ENCODE results near the gene DUSP16. TPM values are rescaled to one million over a fixed set of nuclear protein-coding genes. Genes with fewer than 3 reads are reported as not detected.
"Not testable (repeated sequence)": the region's sequence is repeated elsewhere in the genome, so short reads cannot be mapped to it uniquely, and the experiment has no call there.

Gene DUSP16
- total RNA-seq, 1 experiment from 2014 or later, result 63.9 TPM

DNA sequence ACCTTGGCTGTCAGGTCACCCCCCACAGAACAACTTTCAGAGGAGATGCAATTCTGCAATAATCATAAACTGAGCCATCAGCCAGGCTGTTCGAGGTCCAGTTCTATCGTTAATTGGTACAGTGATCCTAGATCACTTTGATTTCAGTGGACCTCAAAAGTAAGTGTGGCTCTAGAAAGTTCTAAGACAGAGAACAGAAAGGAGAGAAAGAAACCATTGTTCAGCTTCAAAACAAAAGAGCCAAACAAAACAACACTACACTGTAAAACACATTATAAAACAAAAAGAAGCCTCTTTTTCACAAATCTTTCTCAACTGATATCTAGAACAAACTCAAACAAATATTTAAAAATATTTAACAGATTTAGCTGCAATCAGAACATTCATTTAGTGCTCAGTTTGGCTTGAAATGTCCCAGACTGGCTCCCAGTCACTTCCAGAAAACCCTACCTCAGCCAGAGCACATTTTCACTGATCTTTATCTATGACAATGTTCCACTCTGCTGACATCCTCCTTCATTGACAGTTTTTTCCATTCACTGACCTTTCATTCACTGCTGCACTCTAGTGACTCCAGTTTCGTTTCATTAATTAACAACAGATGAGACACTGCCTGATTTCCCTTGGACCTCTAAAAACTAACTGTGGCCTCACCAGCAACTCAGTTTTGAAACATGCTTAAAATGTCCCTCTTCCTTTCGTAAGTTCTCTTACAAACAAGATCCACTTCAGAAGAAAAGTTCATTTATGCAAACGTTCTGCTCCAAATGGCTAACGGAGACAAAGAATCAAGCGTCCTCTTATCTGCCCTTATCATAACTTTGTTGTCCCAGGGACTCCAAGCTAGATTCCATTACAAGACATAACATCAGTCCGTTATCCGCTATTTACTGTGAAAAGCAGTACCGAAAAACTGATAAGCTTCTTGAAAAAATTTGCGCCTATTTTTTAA, 56.8 kb downstream of the DUSP16 start:
- Mint-ChIP-seq H3K9me3 (ENCODE audit: unreplicated experiment) (no peaks in the 10 kb centered on the region), H3K27me3 (ENCODE audit: insufficient read depth, unreplicated experiment) (no peaks in the 10 kb centered on the region), H3K4me1 (ENCODE audit: low read depth, unreplicated experiment) (peaks cover 40% of the 10 kb centered on the region), H3K27ac (ENCODE audit: unreplicated experiment) (peak overlapping the region; percentile 19), H3K4me3 (ENCODE audit: unreplicated experiment) (peak overlapping the region; percentile 42), H3K36me3 (ENCODE audit: insufficient read depth, unreplicated experiment) (peaks cover 40% of the 10 kb centered on the region)
- no TSS peak for BruUV-seq (replicated peaks)
- TF ChIP-seq CTCF (IDR thresholded peaks at IDR 0.05; ENCODE audit: insufficient read depth in 1 of 2, low read depth in 1 of 2, low read length in 1 of 2, severe bottlenecking in 1 of 2, unreplicated experiment in 1 of 2), result no peak
- H3K36me3 ChIP-seq (ENCODE audit: control insufficient read depth, insufficient read depth, low read length), result no peaks in the 10 kb centered on the region; the same call in 1 of the 2 replicates
- H3K4me1 ChIP-seq, result peaks cover 37% of the 10 kb centered on the region
- peak in 1 of 2 experiments; percentile 36 for DNase-seq
- H3K27me3 ChIP-seq (replicated peaks; ENCODE audit: control insufficient read depth, insufficient read depth, low read length), result no peaks in the 10 kb centered on the region
- H3K4me3 ChIP-seq (ENCODE audit: low read depth, low read length), result no peak overlapping the region
- intact Hi-C loops (cut with micrococcal nuclease; ENCODE audit: unreplicated experiment), result loop anchor here (1.0 to 10.0 kb wide), 3 partner anchors 56 to 149 kb away; partner anchors contain the start of gene DUSP16
- ChIA-PET CTCF (interaction anchor here (0.6 kb wide), 2 partner anchors 116 kb away, joined by 4 read pairs; no protein-coding TSS in a partner anchor), POLR2A (interaction anchor here (0.5 to 0.6 kb wide), 2 partner anchors 14 to 17 kb away, joined by 3 to 4 read pairs; no protein-coding TSS in a partner anchor)
- 0 out of 2 replicates have a peak, but pooled peaks cover 4% of the 10 kb centered on the region for H3K9me3 ChIP-seq

DNA sequence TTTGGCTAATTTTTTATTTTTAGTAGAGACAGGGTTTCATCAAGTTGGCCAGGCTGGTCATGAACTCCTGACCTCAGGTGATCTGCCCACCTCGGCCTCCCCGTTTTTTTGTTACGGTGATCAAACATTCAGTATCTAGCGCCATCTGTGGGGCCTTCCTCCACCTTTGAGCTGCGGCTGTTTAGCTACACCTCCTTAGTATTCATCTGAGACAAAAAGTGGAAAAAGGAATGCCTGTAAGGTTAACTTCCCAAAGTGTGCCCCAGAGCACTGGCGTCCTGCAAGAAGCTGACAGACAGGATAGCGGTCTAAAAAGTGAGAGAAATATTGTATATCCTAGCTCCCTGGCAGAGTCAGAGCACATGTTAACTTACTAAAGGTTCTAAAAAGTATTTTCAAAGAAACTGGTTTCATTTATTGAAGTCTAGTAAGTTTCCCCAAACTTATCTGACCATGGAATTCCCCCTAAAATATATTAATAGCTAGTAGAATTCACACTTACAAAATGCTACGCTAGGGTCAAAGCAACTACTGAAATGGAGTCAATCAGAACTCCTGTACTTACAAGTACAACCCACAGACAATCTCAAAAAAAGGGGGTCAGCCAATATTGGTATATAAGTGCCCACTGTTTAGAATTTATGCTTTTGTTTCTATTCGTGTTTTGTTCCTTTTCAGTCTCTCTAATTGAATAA, 59.1 kb downstream of the DUSP16 start:
- POLR2A ChIA-PET, result no interaction called here
- Histone ChIP-seq H3K36me3 (ENCODE audit: control insufficient read depth, insufficient read depth, low read length) (no peaks in the 10 kb centered on the region; the same call in 1 of the 2 replicates), H3K4me1 (peaks cover 37% of the 10 kb centered on the region), H3K27me3 (replicated peaks; ENCODE audit: control insufficient read depth, insufficient read depth, low read length) (no peaks in the 10 kb centered on the region), H3K4me3 (ENCODE audit: low read depth, low read length) (no peak overlapping the region), H3K9me3 (0 out of 2 replicates have a peak, but pooled peaks cover 4% of the 10 kb centered on the region)
- Mint-ChIP-seq H3K9me3 (ENCODE audit: unreplicated experiment) (no peaks in the 10 kb centered on the region), H3K27ac (ENCODE audit: unreplicated experiment) (no peak overlapping the region), H3K36me3 (ENCODE audit: insufficient read depth, unreplicated experiment) (peaks cover 49% of the 10 kb centered on the region), H3K4me3 (ENCODE audit: unreplicated experiment) (no peak overlapping the region), H3K4me1 (ENCODE audit: low read depth, unreplicated experiment) (peaks cover 39% of the 10 kb centered on the region), H3K27me3 (ENCODE audit: insufficient read depth, unreplicated experiment) (no peaks in the 10 kb centered on the region)
- BruUV-seq (replicated peaks), result no TSS peak
- DNase-seq, result peak in 1 of 2 experiments; percentile 31
- CTCF ChIA-PET, result interaction anchor here (0.7 to 1.0 kb wide), 5 partner anchors 68 to 195 kb away, joined by 3 to 11 read pairs (median 4); no protein-coding TSS in a partner anchor
- TF ChIP-seq CTCF (IDR thresholded peaks at IDR 0.05; ENCODE audit: insufficient read depth in 1 of 2, low read depth in 1 of 2, low read length in 1 of 2, severe bottlenecking in 1 of 2, unreplicated experiment in 1 of 2), result no peak
- intact Hi-C loops (cut with micrococcal nuclease; ENCODE audit: unreplicated experiment), result loop anchor here (1.0 to 10.0 kb wide), 2 partner anchors 127 to 151 kb away; no protein-coding TSS in a partner anchor

- BruUV-seq (replicated peaks), result no TSS peak
- Histone ChIP-seq H3K9me3 (0 out of 2 replicates have a peak, but pooled peaks cover 4% of the 10 kb centered on the region), H3K4me1 (peaks cover 36% of the 10 kb centered on the region), H3K4me3 (ENCODE audit: low read depth, low read length) (no peak overlapping the region), H3K27me3 (replicated peaks; ENCODE audit: control insufficient read depth, insufficient read depth, low read length) (no peaks in the 10 kb centered on the region), H3K36me3 (ENCODE audit: control insufficient read depth, insufficient read depth, low read length) (no peaks in the 10 kb centered on the region; the same call in 1 of the 2 replicates)
- ChIA-PET CTCF (interaction anchor here (0.7 to 1.0 kb wide), 2 partner anchors 125 to 196 kb away, joined by 4 to 11 read pairs; no protein-coding TSS in a partner anchor), POLR2A (no interaction called here)
- Mint-ChIP-seq H3K4me3 (ENCODE audit: unreplicated experiment) (no peak overlapping the region), H3K4me1 (ENCODE audit: low read depth, unreplicated experiment) (peaks cover 36% of the 10 kb centered on the region), H3K9me3 (ENCODE audit: unreplicated experiment) (no peaks in the 10 kb centered on the region), H3K27ac (ENCODE audit: unreplicated experiment) (peak overlapping the region; percentile 68), H3K36me3 (ENCODE audit: insufficient read depth, unreplicated experiment) (peaks cover 44% of the 10 kb centered on the region), H3K27me3 (ENCODE audit: insufficient read depth, unreplicated experiment) (no peaks in the 10 kb centered on the region)
- no peak for DNase-seq
- TF ChIP-seq CTCF (IDR thresholded peaks at IDR 0.05; ENCODE audit: insufficient read depth in 1 of 2, low read depth in 1 of 2, low read length in 1 of 2, severe bottlenecking in 1 of 2, unreplicated experiment in 1 of 2), result no peak
- intact Hi-C loops (cut with micrococcal nuclease; ENCODE audit: unreplicated experiment), result loop anchor here (1.0 to 10.0 kb wide), 2 partner anchors 126 to 152 kb away; no protein-coding TSS in a partner anchor
Observed at GRCh38 chr12:12502815-12503151, 59.9 kb downstream of the DUSP16 start.

GRCh38 chr12:12502130-12502814, 60.4 kb downstream of the DUSP16 start:
- CTCF ChIA-PET; H3K27me3 Mint-ChIP-seq (ENCODE audit: insufficient read depth, unreplicated experiment); DNase-seq; H3K4me3 Mint-ChIP-seq (ENCODE audit: unreplicated experiment); BruUV-seq (replicated peaks); POLR2A ChIA-PET; H3K4me3 ChIP-seq (ENCODE audit: low read depth, low read length); H3K9me3 Mint-ChIP-seq (ENCODE audit: unreplicated experiment); H3K36me3 ChIP-seq (ENCODE audit: control insufficient read depth, insufficient read depth, low read length); H3K27me3 ChIP-seq (replicated peaks; ENCODE audit: control insufficient read depth, insufficient read depth, low read length); H3K9me3 ChIP-seq: not testable (repeated sequence)
- Mint-ChIP-seq H3K36me3 (ENCODE audit: insufficient read depth, unreplicated experiment) (peaks cover 42% of the 10 kb centered on the region), H3K4me1 (ENCODE audit: low read depth, unreplicated experiment) (peaks cover 36% of the 10 kb centered on the region), H3K27ac (ENCODE audit: unreplicated experiment) (peak overlapping the region; percentile 68)
- intact Hi-C loops (cut with micrococcal nuclease; ENCODE audit: unreplicated experiment), result loop anchor here (10.0 kb wide), 1 partner anchor 153 kb away; no protein-coding TSS in a partner anchor
- H3K4me1 ChIP-seq, result peaks cover 31% of the 10 kb centered on the region
